A204.1 (cell line): ENCODE measurements around the gene GOPC.
"Not testable (repeated sequence)": the region's sequence is repeated elsewhere in the genome, so short reads cannot be mapped to it uniquely, and the experiment has no call there.

Experiments
- FAIRE-seq: peaks from 2 replicates; lab custom pipeline; 2012; peaks lifted over from hg19 to GRCh38; lab: Jason Lieb, UNC

Gene GOPC

GRCh38 chr6:117602151-117602898, at the start of gene GOPC:
Gene GOPC (minus strand): TSS chr6:117602511. CDS start chr6:117602288, 223 bp downstream.
- peak; percentile 79 for FAIRE-seq

- not testable (repeated sequence) for FAIRE-seq
These were observed 49.7 kb upstream of the GOPC start for GRCh38 chr6:117651984-117652383.

- FAIRE-seq = no peak
These were observed 40.7 kb upstream of the GOPC start for GRCh38 chr6:117642976-117643375.

GRCh38 chr6:117637770-117638169, 35.5 kb upstream of the GOPC start:
- FAIRE-seq = no peak

- no peak for FAIRE-seq
These were observed 26.9 kb upstream of the GOPC start for GRCh38 chr6:117629119-117629660.

GRCh38 chr6:117627533-117627932, 25.2 kb upstream of the GOPC start:
- no peak for FAIRE-seq

- no peak for FAIRE-seq
These were observed 22.7 kb upstream of the GOPC start for GRCh38 chr6:117624869-117625481.

GRCh38 chr6:117619178-117619577, 16.9 kb upstream of the GOPC start:
- no peak for FAIRE-seq

- FAIRE-seq = no peak
These were observed 15.1 kb upstream of the GOPC start for GRCh38 chr6:117617210-117618035.

GRCh38 chr6:117616391-117617209, 14.3 kb upstream of the GOPC start:
- FAIRE-seq = no peak

- FAIRE-seq = no peak
These were observed 13.6 kb upstream of the GOPC start for GRCh38 chr6:117615750-117616390.

- no peak for FAIRE-seq
These were observed 11.7 kb upstream of the GOPC start for GRCh38 chr6:117613920-117614560.

- FAIRE-seq = no peak
These were observed 5.2 kb upstream of the GOPC start for GRCh38 chr6:117607511-117607910.

- FAIRE-seq = peak; percentile 69
These were observed 3.0 kb upstream of the GOPC start for GRCh38 chr6:117605169-117605826.

GRCh38 chr6:117603821-117604220, 1.5 kb upstream of the GOPC start:
- FAIRE-seq = no peak

GRCh38 chr6:117602899-117603588, 733 bp upstream of the GOPC start:
- FAIRE-seq = no peak

- FAIRE-seq = no peak
These were observed 530 bp downstream of the GOPC start for GRCh38 chr6:117601811-117602150.

- FAIRE-seq = no peak
These were observed 2.1 kb downstream of the GOPC start for GRCh38 chr6:117600008-117600743.

GRCh38 chr6:117597755-117598154, 4.6 kb downstream of the GOPC start:
- FAIRE-seq = no peak
